Measurements from ENCODE around the gene CPM.

GRCh38 chr12:68893201-68893600 is 39.8 kb downstream of the CPM start:
- TF ChIP-seq CTCF (IDR thresholded peaks at IDR 0.05), result no peak
- TF ChIP-seq POLR2A (IDR thresholded peaks at IDR 0.05), result no peak

All from Peyer's patch (tissue), 4 donors.